Spleen (tissue), 7 donors: ENCODE data around the gene KIZ.

Source experiments
- CTCF ChIP-seq, 11 experiments: fragments of 200-600 bp in 7 of 11; fragments of 450-650 bp in 4 of 11; sonication (generic) in 4 of 11; IDR thresholded peaks in 8 of 11; conservative IDR thresholded peaks in 3 of 11; 1 replicate in 7 of 11; 2 replicates in 4 of 11; pipeline versions ENCODE4 v1.4.0 to v1.8.0; 2016 to 2021; ENCODE audit warnings: antibody characterized with exemption in 11 of 11, inconsistent platforms in 4 of 11, mild to moderate bottlenecking in 1 of 11
- POLR2A ChIP-seq, 3 donors: fragments of 450-650 bp; IDR thresholded peaks; one replicate each; pipeline ENCODE4 v1.5.1; 2017; ENCODE audit warnings: antibody characterized with exemption in 3 of 3, mild to moderate bottlenecking in 1 of 3
- POLR2AphosphoS5 ChIP-seq, 3 donors: sonication (generic); formaldehyde crosslinking; IDR thresholded peaks; one replicate each; pipeline ENCODE4 v1.5.1; 2017; ENCODE audit warnings: antibody characterized with exemption in 3 of 3
- donor health status: DM: no; HTN: no; CAD: no; lungs with moderate emphysema.
- donor health status: DM: no; HTN: no; CAD: no.
- donor health status: DM: no; HTN: no; CAD: no.

GRCh38 chr20:21090721-21091120 lies 35.2 kb upstream of the KIZ start:
- TF ChIP-seq CTCF (IDR thresholded peaks at IDR 0.05 in 8 of 11, conservative IDR thresholded peaks at IDR 0.05 in 3 of 11): no peak
- TF ChIP-seq POLR2A (IDR thresholded peaks at IDR 0.05): no peak
- TF ChIP-seq POLR2AphosphoS5 (IDR thresholded peaks at IDR 0.05): no peak
